Neural cell (in vitro differentiated cells): ENCODE data around the gene PTPN5. TPM values are rescaled to one million over a fixed set of nuclear protein-coding genes. Genes with fewer than 3 reads are reported as not detected.
A peak's percentile ranks its signal among the peaks of the same experiment; 100 is the strongest.

Experiments used
- H2AFZ ChIP-seq: fragments of 200-600, 300-800 bp; sonication (generic), shearing (Covaris generic); 2 replicates; pipeline ENCODE4 v1.6.0; 2014; ENCODE audit warnings: low read depth, mild to moderate bottlenecking, antibody characterized with exemption, low read length, moderate library complexity
- H3F3A ChIP-seq: fragments of 200-600 bp; shearing (Covaris generic); 2 replicates; pipeline ENCODE4 v1.6.1; 2016; ENCODE audit warnings: mild to moderate bottlenecking, moderate library complexity, mixed read lengths, antibody characterized with exemption, low read length; ENCODE audit not compliant: insufficient read depth, poor library complexity, severe bottlenecking
- H3K27ac ChIP-seq: fragments of 200-600, 300-800 bp; sonication (generic), shearing (Covaris generic); 2 replicates; pipeline ENCODE4 v1.5.1; 2014; ENCODE audit warnings: mild to moderate bottlenecking, low read length, moderate library complexity
- H3K27me3 ChIP-seq: fragments of 300-800, 200-600 bp; sonication (generic), shearing (Covaris generic); 2 replicates; pipeline ENCODE4 v1.6.0; 2014; ENCODE audit warnings: mild to moderate bottlenecking, low read depth, low read length, moderate library complexity; ENCODE audit not compliant: insufficient read depth
- H3K36me3 ChIP-seq: fragments of 300-800, 200-600 bp; sonication (generic), shearing (Covaris generic); 2 replicates; pipeline ENCODE4 v1.5.1; 2014; ENCODE audit warnings: mild to moderate bottlenecking, antibody characterized with exemption, low read length, moderate library complexity; ENCODE audit not compliant: insufficient read depth
- H3K4me2 ChIP-seq: fragments of 300-800, 200-600 bp; sonication (generic), shearing (Covaris generic); 2 replicates; pipeline ENCODE4 v1.6.0; 2014; ENCODE audit warnings: mild to moderate bottlenecking, low read length
- H3K4me3 ChIP-seq: fragments of 300-800, 200-600 bp; sonication (generic), shearing (Covaris generic); 2 replicates; pipeline ENCODE4 v1.5.1; 2014; ENCODE audit warnings: mild to moderate bottlenecking, low read length, moderate library complexity
- H3K79me2 ChIP-seq: fragments of 200-600 bp; shearing (Covaris generic); replicated peaks from 2 replicates; pipeline ENCODE4 v1.6.0; 2014; ENCODE audit warnings: mild to moderate bottlenecking, low read length, moderate library complexity; ENCODE audit not compliant: insufficient read depth
- H3K9ac ChIP-seq: fragments of 300-800, 200-600 bp; sonication (generic), shearing (Covaris generic); 2 replicates; pipeline ENCODE4 v1.6.1; 2016; ENCODE audit warnings: mild to moderate bottlenecking, low read length, mixed read lengths
- H3K9me2 ChIP-seq: fragments of 200-600 bp; shearing (Covaris generic); 2 replicates; pipeline ENCODE4 v1.6.1; 2016; ENCODE audit warnings: mild to moderate bottlenecking, low read length, mixed read lengths; ENCODE audit not compliant: insufficient read depth
- H3K9me3 ChIP-seq: fragments of 200-600, 300-800 bp; sonication (generic), shearing (Covaris generic); 2 replicates; pipeline ENCODE4 v1.6.1; 2016; ENCODE audit warnings: mild to moderate bottlenecking, mixed run types, low read length, moderate library complexity, mixed read lengths
- H4K20me1 ChIP-seq: fragments of 200-600 bp; shearing (Covaris generic); 2 replicates; pipeline ENCODE4 v1.6.1; 2016; ENCODE audit warnings: mild to moderate bottlenecking, mixed run types; ENCODE audit not compliant: insufficient read depth
- EP300 ChIP-seq: fragments of 450-650 bp; conservative IDR thresholded peaks from 2 replicates; pipeline ENCODE4 v1.6.1; 2014; ENCODE audit warnings: antibody characterized with exemption, mild to moderate bottlenecking, moderate library complexity; ENCODE audit not compliant: poor library complexity, severe bottlenecking
- EZH2 ChIP-seq: fragments of 200-600, 300-800 bp; shearing (Covaris generic), sonication (generic); IDR thresholded peaks from 2 replicates; pipeline ENCODE4 v1.6.1; 2014; ENCODE audit warnings: antibody characterized with exemption, low read length, borderline replicate concordance, mild to moderate bottlenecking; ENCODE audit not compliant: insufficient read depth, poor library complexity, severe bottlenecking
- MXI1 ChIP-seq: fragments of 450-650 bp; conservative IDR thresholded peaks from 2 replicates; pipeline ENCODE4 v1.6.1; 2014; ENCODE audit warnings: antibody characterized with exemption, mild to moderate bottlenecking; ENCODE audit not compliant: poor library complexity, severe bottlenecking
- POLR2AphosphoS5 ChIP-seq: IDR thresholded peaks from 2 replicates; pipeline ENCODE4 v1.6.1; 2012
- RAD21 ChIP-seq: fragments of 450-650 bp; conservative IDR thresholded peaks from 2 replicates; pipeline ENCODE4 v1.6.1; 2014; ENCODE audit warnings: antibody characterized with exemption, mild to moderate bottlenecking, moderate library complexity
- SMC3 ChIP-seq: fragments of 450-650 bp; conservative IDR thresholded peaks from 2 replicates; pipeline ENCODE4 v1.6.1; 2014; ENCODE audit warnings: antibody characterized with exemption, mild to moderate bottlenecking, moderate library complexity; ENCODE audit not compliant: poor library complexity
- TAF1 ChIP-seq: IDR thresholded peaks from 2 replicates; pipeline ENCODE4 v1.6.1; 2012; ENCODE audit warnings: low read depth
- polyA plus RNA-seq: library from polyadenylated mRNA; depleted of rRNA; stranded (reverse); fragments of >200 nt; gene quantifications from 2 replicates; pipeline ENCODE4 v1.2.3, GENCODE V29; 2014
- TF ChIP-seq, protein P1 (sequence below): IDR thresholded peaks from 2 replicates; pipeline ENCODE4 v1.6.1; 2012; ENCODE audit warnings: borderline replicate concordance
- TF ChIP-seq, protein P2 (sequence below): fragments of 450-650 bp; IDR thresholded peaks from 2 replicates; pipeline ENCODE4 v1.5.1; 2014; ENCODE audit warnings: antibody characterized with exemption, mild to moderate bottlenecking, moderate library complexity; ENCODE audit not compliant: poor library complexity, severe bottlenecking

PTPN5 gene
- polyA plus RNA-seq, 1 donor from 2014 or later = 122 TPM

DNA sequence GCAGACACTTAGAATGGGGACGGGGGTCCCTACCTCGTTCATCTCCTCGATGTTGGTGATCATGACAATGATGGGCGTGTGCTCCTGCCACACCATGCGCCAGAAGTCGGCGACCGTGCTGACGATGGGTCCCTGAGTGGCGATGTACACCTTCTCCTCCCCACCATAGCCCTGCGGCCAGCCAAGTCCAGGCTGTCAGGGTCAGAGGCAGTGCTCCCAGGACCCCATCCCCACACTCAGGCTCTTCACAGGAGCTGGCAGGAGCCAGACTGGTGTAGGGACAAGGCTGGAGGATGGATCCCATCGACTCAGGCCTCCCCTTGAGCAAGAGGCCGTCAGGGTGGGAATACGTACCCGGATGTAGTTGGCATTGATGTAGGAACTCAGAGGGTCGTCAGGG lies 58.4 kb downstream of the PTPN5 start:
- Histone ChIP-seq H3K9ac (no peak overlapping the region), H3K9me2 (no peaks in the 10 kb centered on the region), H3K9me3 (no peaks in the 10 kb centered on the region), H3K4me2 (no peak overlapping the region), H3K27me3 (no peaks in the 10 kb centered on the region), H4K20me1 (no peaks in the 10 kb centered on the region), H3K27ac (no peak overlapping the region), H3K4me3 (no peak overlapping the region), H3K79me2 (no peaks in the 10 kb centered on the region), H2AFZ (no peak overlapping the region), H3F3A (no peaks in the 10 kb centered on the region), H3K36me3 (no peaks in the 10 kb centered on the region)
- no peak for TF ChIP-seq TAF1
- TF ChIP-seq, protein P1, sequence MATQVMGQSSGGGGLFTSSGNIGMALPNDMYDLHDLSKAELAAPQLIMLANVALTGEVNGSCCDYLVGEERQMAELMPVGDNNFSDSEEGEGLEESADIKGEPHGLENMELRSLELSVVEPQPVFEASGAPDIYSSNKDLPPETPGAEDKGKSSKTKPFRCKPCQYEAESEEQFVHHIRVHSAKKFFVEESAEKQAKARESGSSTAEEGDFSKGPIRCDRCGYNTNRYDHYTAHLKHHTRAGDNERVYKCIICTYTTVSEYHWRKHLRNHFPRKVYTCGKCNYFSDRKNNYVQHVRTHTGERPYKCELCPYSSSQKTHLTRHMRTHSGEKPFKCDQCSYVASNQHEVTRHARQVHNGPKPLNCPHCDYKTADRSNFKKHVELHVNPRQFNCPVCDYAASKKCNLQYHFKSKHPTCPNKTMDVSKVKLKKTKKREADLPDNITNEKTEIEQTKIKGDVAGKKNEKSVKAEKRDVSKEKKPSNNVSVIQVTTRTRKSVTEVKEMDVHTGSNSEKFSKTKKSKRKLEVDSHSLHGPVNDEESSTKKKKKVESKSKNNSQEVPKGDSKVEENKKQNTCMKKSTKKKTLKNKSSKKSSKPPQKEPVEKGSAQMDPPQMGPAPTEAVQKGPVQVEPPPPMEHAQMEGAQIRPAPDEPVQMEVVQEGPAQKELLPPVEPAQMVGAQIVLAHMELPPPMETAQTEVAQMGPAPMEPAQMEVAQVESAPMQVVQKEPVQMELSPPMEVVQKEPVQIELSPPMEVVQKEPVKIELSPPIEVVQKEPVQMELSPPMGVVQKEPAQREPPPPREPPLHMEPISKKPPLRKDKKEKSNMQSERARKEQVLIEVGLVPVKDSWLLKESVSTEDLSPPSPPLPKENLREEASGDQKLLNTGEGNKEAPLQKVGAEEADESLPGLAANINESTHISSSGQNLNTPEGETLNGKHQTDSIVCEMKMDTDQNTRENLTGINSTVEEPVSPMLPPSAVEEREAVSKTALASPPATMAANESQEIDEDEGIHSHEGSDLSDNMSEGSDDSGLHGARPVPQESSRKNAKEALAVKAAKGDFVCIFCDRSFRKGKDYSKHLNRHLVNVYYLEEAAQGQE = no peak
- TF ChIP-seq RAD21 = no peak
- no peak for TF ChIP-seq EP300
- TF ChIP-seq POLR2AphosphoS5 = no peak
- no peak for TF ChIP-seq SMC3
- TF ChIP-seq MXI1 = no peak
- TF ChIP-seq, protein P2, sequence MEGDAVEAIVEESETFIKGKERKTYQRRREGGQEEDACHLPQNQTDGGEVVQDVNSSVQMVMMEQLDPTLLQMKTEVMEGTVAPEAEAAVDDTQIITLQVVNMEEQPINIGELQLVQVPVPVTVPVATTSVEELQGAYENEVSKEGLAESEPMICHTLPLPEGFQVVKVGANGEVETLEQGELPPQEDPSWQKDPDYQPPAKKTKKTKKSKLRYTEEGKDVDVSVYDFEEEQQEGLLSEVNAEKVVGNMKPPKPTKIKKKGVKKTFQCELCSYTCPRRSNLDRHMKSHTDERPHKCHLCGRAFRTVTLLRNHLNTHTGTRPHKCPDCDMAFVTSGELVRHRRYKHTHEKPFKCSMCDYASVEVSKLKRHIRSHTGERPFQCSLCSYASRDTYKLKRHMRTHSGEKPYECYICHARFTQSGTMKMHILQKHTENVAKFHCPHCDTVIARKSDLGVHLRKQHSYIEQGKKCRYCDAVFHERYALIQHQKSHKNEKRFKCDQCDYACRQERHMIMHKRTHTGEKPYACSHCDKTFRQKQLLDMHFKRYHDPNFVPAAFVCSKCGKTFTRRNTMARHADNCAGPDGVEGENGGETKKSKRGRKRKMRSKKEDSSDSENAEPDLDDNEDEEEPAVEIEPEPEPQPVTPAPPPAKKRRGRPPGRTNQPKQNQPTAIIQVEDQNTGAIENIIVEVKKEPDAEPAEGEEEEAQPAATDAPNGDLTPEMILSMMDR = no peak
- no peak for TF ChIP-seq EZH2

- Histone ChIP-seq H3K9ac (no peak overlapping the region), H2AFZ (no peak overlapping the region)
- TF ChIP-seq, protein P2 = peak; percentile 91
- TF ChIP-seq POLR2AphosphoS5 = no peak
- no peak for TF ChIP-seq EZH2
- peak; percentile 79 for TF ChIP-seq RAD21
- TF ChIP-seq, protein P1 = no peak
- peak; percentile 91 for TF ChIP-seq SMC3
- no peak for TF ChIP-seq MXI1
These were observed 59.4 kb downstream of the PTPN5 start for GRCh38 chr11:18731949-18732821.

More at GRCh38 chr11:18731949-18732821, 59.4 kb downstream of the PTPN5 start:
- H3K9me3 ChIP-seq = no peaks in the 10 kb centered on the region
- no peaks in the 10 kb centered on the region for H3K36me3 ChIP-seq
- H3K4me3 ChIP-seq = no peak overlapping the region
- H3F3A ChIP-seq = no peaks in the 10 kb centered on the region
- no peaks in the 10 kb centered on the region for H3K79me2 ChIP-seq
- no peaks in the 10 kb centered on the region for H3K27me3 ChIP-seq
- no peak overlapping the region for H3K4me2 ChIP-seq
- H3K27ac ChIP-seq = no peak overlapping the region
- H3K9me2 ChIP-seq = no peaks in the 10 kb centered on the region
- H4K20me1 ChIP-seq = no peaks in the 10 kb centered on the region
